NB4 (cell line): Measurements from ENCODE around the gene CYP4A11.
"Not testable (repeated sequence)": the region's sequence is repeated elsewhere in the genome, so short reads cannot be mapped to it uniquely, and the experiment has no call there.

Experiments used
- DNase-seq: peaks from one replicate; pipeline ENCODE4 v3.0.0; 2010; ENCODE audit warnings: low read depth
- H3K4me3 ChIP-seq: one replicate; pipeline ENCODE4 v1.5.1; 2011; ENCODE audit warnings: mild to moderate bottlenecking, low read depth, low read length, moderate library complexity
- CTCF ChIP-seq: IDR thresholded peaks from one replicate; pipeline ENCODE4 v1.5.1; 2012; ENCODE audit warnings: low read depth, low read length
- MYC ChIP-seq: IDR thresholded peaks from 2 replicates; pipeline ENCODE4 v1.6.1; 2011; ENCODE audit warnings: low read depth, low read length
- POLR2A ChIP-seq: IDR thresholded peaks from 2 replicates; pipeline ENCODE4 v1.6.1; 2011; ENCODE audit warnings: mild to moderate bottlenecking; ENCODE audit not compliant: insufficient read length; ENCODE audit errors: extremely low read depth
- TF ChIP-seq, protein P1 (sequence below): IDR thresholded peaks from 2 replicates; pipeline ENCODE4 v1.6.1; 2011; ENCODE audit warnings: low read depth, low read length

The CYP4A11 gene

GRCh38 chr1:46940307-46940706 is 969 bp downstream of the CYP4A11 start:
- H3K4me3 ChIP-seq, result no peak overlapping the region
- no peak for TF ChIP-seq CTCF
- no peak for TF ChIP-seq MYC
- no peak for TF ChIP-seq POLR2A
- TF ChIP-seq, protein P1, sequence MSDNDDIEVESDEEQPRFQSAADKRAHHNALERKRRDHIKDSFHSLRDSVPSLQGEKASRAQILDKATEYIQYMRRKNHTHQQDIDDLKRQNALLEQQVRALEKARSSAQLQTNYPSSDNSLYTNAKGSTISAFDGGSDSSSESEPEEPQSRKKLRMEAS, result no peak
- DNase-seq, result no peak

- DNase-seq, result no peak
- TF ChIP-seq POLR2A, result no peak
- TF ChIP-seq MYC, result no peak
- TF ChIP-seq, protein P1, result no peak
These were observed 4.0 kb downstream of the CYP4A11 start for GRCh38 chr1:46937270-46937669.

DNA sequence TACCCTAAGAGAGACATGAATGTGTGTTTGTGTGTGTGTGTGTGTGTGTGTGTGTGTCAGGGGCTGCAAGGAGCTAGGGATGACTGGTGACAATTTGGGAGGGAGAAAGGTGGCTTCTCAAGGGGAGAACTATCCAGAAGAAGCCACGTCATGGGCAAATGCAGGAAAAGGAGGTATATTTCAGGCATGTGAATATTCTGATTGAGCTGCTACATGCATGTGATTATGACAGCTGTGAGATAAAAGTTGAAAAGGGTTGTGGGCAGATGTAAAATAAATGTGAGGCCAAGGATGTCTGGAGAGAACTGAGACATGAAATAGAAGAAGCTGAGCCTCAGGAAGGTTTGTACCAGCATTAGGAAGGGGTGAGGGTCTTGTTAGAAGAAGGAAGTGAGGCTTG is 4.5 kb downstream of the CYP4A11 start:
- H3K4me3 ChIP-seq, result no peak overlapping the region
- TF ChIP-seq CTCF (no peak), POLR2A (no peak), MYC (no peak)
- TF ChIP-seq, protein P1, result no peak
- DNase-seq, result no peak

More at GRCh38 chr1:46937270-46937669, 4.0 kb downstream of the CYP4A11 start:
- H3K4me3 ChIP-seq, result no peak overlapping the region

DNA sequence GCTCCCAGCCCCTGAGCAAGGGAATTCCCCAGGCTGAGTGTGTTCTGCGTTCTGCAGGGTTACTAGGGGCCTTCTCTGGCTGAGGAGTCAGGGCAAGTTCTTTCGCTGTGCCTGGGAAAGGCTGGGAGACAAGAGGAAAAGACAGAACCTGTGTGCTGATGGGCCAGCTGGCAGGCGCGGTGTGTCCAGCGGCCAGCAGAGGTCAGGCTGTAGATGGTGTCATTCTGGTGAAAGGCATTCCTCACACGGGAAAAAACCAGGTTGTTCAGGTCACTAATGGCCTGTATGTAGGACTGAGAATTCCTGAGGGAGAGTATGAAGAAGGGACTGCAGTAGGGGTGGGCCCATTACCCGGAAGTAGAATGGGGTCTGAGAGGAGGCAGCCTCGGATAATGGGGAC is 6.4 kb downstream of the CYP4A11 start:
- H3K4me3 ChIP-seq, DNase-seq: not testable (repeated sequence)
- peak; percentile 44 for TF ChIP-seq CTCF

- DNase-seq, H3K4me3 ChIP-seq: not testable (repeated sequence)
These were observed 9.3 kb downstream of the CYP4A11 start for GRCh38 chr1:46932020-46932419.

DNA sequence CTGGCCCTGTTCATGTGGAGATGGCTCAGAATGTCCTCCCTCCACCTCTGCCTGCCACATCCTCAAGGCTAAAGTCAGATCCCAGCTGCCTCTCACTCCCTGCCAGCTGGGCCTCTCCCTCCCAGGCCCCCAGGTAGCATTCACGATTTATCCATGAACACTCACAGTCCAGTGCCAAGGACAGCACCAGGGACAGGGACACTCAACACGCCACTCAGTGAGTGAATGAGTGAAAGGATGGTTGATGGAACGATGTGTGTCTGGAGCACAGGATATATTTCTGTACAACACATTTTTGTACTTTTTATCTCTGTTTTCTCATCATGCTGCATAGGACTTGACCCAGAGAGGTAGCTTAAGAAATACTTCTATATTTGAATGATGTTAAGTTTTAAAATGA is 10.1 kb downstream of the CYP4A11 start:
- no peak for DNase-seq
- TF ChIP-seq, protein P1, result no peak
- TF ChIP-seq POLR2A, result no peak
- no peak overlapping the region for H3K4me3 ChIP-seq

DNA sequence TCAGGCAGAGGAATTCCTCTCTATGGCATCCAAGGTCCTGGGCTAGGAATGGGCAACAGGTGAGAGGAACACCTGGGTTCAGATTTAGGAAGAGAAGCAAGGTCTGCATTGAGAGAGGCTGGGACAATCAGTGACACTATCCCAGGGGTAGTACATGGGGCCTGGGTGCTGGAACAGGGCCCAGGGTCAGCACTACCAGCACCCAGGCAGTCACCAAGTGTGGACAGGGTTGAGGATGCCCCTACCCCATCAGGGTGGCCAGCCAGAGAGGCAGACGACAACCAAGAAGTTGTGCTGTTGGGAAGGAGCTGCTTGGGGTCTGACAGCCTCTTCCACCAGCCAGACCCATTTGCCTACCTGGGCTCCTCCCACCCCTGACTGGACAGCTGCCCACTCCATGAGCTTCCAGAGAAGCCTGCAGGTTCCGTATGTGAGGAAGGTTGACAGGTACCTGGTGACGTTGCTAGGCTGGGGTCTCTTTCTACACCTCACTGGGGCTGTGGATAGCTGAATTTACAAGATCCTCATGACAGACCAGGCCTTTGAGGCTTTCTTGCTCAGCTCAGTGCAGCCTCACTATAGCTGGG is 13.9 kb downstream of the CYP4A11 start:
- H3K4me3 ChIP-seq, result no peak overlapping the region
- no peak for DNase-seq
- TF ChIP-seq CTCF (no peak), MYC (no peak), POLR2A (no peak)
- TF ChIP-seq, protein P1, result no peak

- no peak for TF ChIP-seq MYC
- TF ChIP-seq, protein P1, result no peak
- TF ChIP-seq CTCF, result no peak
- no peak for TF ChIP-seq POLR2A
- DNase-seq, result no peak
- no peak overlapping the region for H3K4me3 ChIP-seq
These were observed 30.5 kb downstream of the CYP4A11 start for GRCh38 chr1:46910790-46911189.
